GM19468 (cell line): ENCODE results near the gene KCNQ1.

Experiments used
- ATAC-seq: cut with Tn5 transposase; IDR thresholded peaks from one replicate; pipeline ENCODE4 v1.9.1; 2021; ENCODE audit warnings: mild to moderate bottlenecking, moderate library complexity, moderate number of reproducible peaks; ENCODE audit not compliant: unreplicated experiment; ENCODE audit errors: extremely low read depth

KCNQ1 gene

DNA sequence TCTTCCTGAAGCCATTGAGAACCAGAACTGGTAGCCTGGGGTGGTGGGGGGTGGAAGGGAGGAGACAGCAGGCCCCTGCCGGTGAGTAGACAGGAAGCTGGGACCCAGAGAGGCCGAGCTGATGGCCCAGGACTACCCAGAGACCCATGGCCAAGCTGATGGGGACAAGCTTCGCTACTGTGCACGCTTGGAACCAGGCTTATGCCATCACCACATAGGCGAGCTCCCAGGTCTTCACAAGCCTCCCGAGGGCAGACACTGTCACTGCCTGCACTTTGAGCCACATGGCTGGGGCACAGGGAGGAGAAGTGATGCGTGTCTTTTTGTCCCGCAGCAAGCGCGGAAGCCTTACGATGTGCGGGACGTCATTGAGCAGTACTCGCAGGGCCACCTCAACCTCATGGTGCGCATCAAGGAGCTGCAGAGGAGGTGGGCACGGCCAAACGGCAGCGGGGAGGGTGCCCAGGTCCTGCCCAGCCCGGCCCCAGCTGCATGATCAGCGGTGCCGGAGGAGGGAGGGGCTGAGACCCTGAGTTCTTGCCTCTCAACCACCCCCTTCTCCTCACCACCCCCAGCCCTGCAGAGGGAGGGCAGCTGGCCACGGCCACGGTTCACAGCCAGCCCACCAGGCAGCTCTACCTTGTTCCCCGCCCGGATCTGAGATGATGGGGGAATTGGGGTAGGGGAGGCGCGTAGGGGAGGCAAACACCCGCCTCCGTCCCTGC, 331.0 kb downstream of the KCNQ1 start:
- ATAC-seq: no peak

DNA sequence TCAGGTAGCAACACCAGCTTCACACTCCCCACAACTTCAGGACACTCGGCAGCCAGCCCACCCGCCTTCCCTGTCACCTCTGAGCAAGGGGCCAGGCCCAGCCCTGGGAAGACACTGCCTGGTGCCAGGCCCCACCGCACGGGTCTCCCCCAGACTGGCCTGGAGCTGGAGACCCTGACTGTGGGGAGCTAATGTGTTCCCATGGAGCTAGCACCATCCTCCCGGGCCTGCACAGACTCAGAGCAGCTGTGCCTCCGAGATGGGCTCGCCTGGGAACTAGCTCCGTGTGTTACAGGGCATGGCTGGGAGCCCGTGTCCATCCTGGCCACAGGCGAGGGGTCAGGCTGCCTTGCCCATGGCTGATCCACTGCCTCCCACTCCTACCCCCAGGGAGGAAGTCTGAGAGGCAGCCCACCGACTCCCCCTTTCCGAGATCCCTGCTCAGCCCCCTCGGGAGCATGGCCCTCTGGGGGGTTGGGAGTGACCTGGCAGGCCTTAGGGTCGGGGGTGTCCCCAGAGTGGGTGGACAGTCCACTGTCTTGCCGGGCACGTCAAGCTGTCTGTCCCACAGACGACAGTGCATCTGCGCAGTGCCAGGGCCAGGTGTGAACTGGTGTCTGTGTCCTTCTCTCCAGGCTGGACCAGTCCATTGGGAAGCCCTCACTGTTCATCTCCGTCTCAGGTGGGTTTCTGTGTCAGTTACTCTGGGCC, 331.7 kb downstream of the KCNQ1 start:
- ATAC-seq: no peak

DNA sequence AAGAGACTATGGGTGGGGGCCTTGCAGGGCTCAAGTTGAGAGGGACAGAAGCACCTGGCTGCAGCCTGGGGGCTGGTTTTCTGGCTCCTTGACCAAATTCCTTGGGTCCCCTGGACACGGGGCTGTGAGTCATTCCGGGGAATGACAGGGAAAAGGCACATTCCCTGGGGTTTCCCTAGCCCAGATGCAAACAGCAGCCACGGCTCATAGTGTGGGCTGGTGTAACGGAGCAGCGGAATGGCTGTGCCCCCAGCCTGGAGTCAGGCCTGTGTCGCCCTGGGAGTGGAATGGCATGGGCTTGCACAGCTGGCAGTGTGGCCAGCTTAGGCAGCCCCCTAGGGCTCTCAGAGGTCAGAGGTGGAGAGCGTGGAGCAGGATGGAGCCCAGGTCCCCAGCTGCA, 332.6 kb downstream of the KCNQ1 start:
- no peak for ATAC-seq

DNA sequence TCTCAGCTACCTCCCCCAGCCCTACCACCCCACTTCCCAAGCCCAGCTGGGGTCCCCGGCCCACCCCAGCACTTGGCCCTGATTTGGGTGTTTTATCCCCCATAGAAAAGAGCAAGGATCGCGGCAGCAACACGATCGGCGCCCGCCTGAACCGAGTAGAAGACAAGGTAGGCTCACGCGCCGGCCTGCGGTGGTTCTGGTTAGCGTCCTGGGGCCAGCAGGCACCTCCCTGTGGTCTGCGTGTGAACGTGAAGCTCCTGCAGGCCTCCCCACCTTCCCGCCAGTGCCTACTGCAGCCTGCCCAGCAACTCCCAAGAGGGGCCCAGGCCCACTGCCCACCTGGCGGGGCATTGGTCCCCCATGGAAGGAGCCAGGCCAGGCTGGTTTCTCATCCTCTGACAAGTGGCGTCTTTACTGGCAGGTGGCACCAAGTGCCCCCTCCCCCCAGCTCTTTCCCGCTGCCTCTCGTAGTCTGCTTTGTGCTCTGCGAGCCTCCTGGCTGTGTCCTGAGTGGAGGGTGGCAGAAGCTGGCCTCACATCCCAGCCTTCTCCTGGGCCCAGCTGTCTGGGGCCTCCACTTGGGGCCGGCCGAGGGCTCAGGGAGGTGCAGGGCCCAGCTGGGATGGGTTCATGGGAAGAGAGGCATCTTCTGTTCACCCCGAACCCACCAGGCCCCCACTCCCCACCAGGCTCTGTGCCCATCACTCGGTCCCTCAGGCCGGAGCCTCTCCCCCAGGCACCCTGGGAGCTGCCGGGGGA, 333.2 kb downstream of the KCNQ1 start:
- ATAC-seq: no peak

DNA sequence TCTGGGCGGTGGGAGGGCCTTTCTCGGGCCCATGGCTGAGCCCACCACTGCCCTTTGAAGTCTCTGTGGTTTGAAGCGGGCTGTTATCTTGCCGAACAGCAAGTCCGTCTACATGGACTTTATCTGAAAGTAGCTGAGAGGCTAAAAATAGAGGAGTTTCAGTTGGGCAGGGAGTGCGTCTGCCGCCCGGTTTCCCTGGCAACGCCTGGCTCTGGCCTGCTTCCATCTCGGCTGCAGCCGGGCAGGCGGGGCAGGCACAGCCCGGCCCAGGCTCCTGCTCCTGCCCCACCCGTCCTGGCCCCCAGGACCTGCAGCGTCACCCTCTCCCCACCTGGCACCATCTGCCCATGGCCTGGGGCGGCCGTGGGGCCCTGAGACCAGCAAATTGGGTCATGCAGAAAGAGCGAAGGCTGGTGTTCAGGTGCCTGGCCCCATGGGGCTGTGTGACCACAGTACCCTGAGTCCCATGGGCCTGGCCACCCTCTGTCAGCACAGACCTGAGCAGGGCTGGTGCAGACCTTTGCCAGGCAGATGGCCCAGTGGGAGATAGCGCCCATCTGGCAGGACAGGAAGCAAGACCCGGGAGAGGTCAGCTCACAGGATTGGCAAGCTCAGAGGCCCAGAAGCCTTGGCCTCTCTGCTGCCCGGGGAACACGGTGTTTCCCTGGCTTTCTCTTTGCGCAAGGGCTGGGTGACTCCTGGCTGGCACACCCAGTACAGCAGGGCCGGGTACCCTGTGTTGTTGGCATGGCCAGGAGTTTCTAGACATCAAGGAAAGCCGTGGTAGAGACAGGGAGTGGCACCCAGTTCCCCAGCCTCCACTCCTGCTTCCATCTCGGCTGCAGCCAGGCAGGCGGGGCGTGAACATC, 334.1 kb downstream of the KCNQ1 start:
- ATAC-seq: no peak

DNA sequence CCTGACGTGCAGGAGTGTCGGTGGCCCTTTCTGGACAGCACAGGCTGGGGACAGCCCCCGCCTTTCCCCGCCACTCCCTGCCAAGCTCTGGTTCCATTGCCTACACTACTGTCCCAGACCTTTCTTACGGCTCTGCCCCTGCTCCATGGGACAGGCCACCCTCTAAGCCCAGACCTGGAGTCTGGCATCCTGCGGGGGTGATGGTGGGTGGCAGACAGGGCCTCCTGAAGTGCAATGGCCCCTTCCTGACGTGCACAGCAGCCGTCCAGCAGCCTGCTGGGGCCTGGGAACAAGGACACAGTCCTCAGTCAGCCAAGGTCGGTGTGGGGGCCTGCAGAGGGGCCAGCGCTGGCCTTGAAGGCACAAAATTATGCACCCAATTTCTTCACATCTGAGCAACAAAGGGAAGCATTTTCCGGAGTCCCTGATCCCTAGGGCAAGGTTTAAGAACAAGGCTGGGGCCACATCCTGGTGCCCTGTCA, 334.7 kb downstream of the KCNQ1 start:
- ATAC-seq: no peak

DNA sequence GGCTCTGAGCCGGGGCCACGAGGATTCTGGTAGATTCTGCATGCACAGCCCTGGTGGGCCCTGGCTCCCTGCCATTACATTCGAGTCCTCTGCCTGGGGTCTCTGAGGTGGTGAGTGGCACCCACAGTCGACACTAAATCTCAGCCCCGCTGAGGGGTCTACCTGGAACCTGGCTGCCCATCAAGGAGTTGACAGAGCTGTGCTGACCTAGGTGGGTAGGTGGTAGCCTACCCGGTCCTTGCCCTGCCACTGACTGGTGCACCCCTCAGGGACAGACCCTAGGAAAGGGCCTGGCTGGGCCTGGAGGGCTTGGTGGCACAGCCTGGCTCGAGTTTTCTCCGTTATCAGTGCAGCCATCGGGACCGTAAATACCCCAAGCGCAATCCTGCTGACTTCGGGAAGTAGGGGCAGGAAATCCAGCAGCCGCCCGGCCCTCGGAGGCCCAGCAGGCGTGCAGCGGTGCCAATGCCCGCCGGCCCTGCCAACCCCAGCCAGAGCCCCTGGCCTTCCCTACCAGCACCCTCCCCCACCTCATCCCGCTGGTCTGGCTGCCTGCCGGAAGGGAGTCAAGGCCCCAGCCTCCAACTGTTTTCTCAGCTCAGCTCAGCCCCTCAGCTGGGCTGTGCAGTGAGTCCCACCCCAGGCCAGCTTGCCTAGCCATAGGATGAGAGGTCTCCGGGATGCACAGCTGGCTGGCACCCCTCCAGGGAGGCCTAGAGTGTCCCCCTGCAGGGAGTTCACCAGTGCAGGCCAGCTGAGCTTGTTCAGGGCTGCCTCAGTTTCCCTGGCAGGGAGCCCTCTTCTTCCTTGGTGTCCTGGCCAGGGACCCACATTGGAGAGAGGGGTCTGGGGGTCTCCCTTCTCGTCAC, 335.4 kb downstream of the KCNQ1 start:
- no peak for ATAC-seq

DNA sequence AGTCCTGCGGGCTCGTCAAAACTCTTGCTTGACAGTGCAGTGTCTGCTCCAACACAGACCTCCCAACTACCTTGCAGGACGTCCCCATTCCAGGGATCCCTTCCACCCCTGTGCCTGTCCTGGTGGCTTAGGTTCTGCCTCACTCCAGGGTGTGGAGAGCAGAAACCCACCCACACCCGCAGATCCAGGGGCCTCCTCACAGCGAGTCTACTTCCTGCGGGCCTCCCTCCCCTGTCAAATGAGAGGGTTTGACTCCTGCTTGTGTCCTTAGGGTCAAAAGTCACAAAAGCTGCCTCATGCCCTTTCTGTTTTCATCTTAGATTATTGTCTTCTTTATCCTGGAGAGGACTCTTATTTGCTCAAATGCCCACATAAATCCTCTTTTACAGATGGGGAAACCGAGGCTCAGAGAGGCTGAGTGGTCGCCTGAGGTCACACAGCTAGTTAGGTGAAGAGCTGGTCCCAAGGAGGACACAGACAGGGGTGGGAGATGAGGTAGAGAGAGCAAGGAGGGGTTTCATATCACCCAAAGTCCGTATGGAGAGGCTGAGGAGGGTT, 336.1 kb downstream of the KCNQ1 start:
- ATAC-seq: no peak

DNA sequence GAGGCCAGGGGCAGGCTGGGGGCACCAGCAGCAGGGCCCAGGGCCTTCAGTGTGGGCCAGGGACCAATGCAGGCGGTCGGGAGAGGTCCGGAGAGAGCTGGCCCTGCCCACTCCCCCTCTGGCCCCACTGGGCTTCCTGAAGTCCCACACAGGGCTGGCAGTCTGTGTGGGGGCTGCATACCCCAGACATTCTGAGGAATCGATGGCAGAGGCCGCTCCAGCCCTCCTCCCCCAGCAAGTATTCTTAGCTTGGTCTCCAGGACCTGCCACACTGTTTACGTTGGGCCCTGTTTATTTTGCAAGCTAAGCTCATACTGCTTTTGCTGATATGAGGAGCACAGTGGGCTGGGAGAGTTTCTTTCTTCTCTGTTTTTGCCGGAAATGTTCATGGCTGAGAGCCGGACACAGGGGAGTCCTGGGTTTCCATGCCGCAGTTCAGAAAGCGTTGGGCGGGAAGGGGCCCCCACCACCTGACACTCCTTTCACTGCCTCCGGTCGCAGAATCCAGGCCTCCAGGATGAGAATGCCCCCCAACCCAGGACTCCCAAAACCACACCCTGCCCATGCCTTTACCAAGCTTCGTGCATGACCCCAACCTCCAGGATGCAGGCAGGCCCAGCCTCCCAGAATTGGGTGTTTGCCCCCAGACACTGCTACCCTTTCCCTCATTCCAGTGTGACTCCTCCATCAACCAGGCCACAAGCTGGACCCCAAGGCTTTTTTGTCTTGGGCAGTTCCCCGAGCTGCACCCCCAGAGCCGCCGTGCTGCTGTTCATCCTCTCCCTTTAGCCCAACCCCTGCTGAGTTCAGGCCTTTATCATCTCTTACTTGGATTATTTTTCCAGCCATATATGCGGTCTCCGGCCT, 336.8 kb downstream of the KCNQ1 start:
- no peak for ATAC-seq

DNA sequence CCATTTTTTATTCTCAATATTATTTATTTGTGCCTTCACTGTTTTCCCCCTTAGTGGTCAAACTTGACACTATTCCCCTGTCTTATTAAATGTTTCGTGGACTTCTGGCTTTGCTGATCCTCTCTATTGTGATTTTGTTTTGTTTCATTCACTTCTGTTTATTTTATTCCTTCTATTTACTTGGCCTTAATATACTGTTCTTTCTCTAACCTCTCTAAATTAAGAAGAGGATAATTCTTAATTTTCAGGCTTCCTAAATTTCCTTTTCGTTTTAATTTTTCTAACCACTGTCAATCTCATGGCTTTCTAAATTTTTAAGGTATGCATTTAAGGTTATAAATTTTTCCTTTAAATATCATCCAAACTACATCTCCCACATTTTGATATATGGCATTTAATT, 338.0 kb downstream of the KCNQ1 start:
- no peak for ATAC-seq

DNA sequence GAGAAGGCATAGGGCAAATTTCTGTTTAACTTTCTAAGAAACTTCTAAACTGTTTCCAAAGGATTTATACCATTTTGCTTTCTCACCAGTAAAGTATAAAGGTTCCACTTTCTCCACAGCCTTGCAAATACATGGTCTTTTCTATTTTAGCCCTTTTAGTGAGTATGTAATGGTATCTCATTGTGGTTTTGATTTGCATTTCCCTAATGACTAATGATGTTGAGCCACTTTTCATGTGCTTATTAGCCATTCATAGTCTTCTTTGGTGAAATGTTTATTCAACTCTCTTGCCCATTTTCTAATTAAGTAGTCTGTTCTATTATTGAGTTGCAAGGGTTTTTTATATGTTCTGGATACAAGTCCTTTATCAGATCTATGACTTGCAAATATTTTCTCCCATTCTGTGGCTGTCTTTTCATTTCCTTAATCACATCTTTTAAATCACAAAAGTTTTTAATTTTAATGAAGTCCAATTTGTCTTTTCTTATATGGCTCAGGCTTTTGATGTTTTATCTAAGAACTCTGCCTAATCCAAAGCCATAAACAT, 338.8 kb downstream of the KCNQ1 start:
- ATAC-seq: no peak

DNA sequence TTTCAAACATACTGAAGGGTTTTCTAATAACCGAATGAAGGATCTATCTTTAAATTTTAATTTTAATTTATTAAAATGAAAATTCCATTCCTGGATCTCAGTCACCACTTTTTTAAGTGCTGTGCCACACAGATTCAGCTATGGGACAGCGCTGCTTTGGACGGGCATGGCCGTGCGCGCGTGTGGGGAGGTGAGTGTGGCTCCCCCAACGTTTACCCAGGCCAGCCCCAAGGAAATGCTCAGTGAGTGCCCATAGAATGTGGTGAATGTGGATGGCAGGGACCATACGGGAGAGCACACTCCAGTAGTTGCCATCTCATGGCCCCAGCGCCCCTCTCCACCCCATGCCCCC, 343.0 kb downstream of the KCNQ1 start:
- ATAC-seq: no peak

DNA sequence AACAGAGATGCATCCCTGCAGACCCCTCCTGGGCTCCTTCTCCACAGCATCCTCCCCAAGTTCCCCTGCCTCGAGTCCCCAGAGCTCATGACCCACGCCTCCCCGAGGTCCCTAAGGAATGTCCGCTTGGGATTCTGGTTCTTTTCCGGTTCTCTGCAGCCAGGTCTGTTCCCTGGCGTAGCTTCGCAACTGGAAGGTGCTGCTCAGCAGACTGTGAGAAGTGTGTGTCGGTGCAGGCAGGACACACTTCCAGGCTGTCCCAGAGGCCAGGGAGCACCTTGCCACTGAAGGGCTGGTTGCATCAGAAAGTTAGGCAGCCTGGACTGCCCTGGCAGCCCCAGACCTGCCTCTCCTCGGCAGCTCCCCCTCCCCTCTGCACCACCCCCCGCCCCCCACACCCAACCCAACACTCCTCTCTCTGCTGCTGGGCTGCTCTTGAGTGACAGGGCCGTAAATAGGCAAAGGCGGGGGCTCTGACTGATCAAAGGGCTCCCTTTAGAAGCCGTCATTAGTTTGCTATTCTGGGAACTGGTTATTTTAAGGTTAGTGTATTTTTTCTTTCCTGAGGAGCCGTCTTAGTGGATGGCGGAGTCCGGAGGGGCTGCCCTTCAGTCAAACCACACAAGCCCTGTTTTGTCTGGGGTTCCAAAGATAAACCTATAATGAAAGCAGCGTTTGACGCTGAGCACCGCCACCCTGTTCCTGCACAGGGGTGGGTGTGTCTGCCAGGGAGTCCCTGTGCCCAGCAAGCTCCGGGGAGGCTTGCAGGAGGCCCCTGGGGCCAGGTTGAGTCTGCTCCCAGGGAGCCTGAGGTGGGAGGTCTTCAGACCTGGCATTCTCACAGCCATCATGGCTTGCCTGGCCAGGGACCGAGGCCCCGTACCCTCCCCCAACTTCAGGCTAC, 343.6 kb downstream of the KCNQ1 start:
- no peak for ATAC-seq

DNA sequence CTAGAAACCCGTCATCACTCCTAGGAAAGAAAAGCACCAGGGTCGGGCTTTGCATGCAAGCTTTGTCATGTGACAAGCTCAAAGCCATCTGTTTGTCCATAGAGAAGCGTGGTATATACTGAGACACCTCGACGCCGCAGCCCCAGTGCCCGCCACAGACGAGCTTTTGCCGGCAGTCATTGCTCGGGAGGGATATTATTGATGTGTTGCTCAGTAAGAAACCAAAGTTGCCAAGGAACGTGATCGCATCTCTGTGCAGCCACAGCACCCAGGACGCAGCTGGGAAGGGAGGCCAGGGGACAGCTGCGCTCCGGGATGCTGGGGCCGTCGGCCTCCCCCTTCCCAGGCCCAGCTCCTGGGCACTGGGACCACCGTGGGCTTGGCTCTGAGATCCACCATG, 344.5 kb downstream of the KCNQ1 start:
- no peak for ATAC-seq

DNA sequence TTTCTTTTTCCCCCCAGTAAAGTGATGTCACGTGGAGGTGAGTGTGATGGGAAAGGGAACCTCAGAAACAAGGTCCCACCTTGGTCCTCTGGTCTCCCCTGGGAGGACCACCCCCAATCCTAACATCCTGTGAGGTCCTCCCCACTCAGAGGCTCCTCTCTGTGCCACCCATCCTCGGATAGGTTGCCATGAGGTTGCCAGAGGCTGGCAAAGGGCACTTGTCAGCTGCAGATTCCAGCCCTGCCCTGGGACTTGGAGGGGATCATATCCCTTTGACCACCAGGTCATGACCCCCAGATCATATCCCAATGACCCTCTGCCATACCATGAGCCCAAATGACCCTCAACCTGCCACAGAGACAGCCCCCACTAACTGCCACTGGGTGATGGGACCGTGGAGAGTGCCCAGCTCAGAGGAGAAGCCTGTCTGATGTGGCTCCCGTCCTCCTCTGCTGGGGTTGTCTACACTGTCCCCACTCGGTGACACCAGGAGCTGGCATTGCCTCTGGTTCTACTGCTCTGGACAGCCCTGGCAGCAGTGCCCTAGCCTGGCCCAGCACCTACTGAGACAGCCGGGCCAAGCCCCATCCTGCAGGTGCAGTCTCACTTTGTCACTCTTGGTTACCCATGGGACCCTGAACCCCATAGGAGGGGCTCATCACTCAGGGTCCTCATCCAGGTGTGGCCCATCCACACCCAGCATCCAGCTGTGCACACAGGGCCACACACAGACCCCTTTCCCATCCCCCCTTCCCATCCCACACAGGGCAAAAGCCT, 345.2 kb downstream of the KCNQ1 start:
- no peak for ATAC-seq

DNA sequence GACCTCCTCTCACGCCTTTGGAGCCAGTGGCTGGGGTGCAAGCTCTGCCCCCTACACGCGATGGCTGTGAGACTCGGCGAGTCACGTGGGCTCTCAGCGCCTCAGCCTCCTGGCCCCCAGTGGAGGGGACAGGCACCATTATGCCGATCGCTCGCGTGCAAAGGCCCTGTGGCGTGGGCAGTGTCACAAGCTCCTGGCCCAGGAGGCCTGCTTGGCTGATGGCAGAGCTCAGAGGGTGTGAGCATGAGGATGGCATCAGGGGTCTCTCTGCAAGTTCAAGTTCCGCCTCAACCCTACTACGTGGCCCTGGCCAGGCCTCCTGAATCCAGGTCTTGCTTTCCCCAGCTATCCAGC, 345.7 kb downstream of the KCNQ1 start:
- no peak for ATAC-seq
